KMS-11 (cell line): Measurements from ENCODE around the gene NES.

Experiments
- H2AFZ ChIP-seq: fragments of 200-600 bp; sonication (generic); 2 replicates; pipeline ENCODE4 v1.6.1; 2016; ENCODE audit warnings: antibody characterized with exemption, mixed run types, low read depth
- H3K27ac ChIP-seq: fragments of 200-600 bp; sonication (generic); 2 replicates; pipeline ENCODE4 v1.6.1; 2016; ENCODE audit warnings: mild to moderate bottlenecking, mixed run types
- H3K27me3 ChIP-seq: fragments of 200-600 bp; sonication (generic); 2 replicates; pipeline ENCODE4 v1.6.1; 2017; ENCODE audit warnings: mild to moderate bottlenecking, low read depth, mixed run types, moderate library complexity; ENCODE audit not compliant: insufficient read depth
- H3K36me3 ChIP-seq: fragments of 200-600 bp; sonication (generic); 2 replicates; pipeline ENCODE4 v1.6.1; 2017; ENCODE audit warnings: mild to moderate bottlenecking, mixed run types; ENCODE audit not compliant: insufficient read depth
- H3K4me1 ChIP-seq: fragments of 200-600 bp; sonication (generic); 2 replicates; pipeline ENCODE4 v1.6.1; 2016; ENCODE audit warnings: mild to moderate bottlenecking, low read depth, mixed run types; ENCODE audit not compliant: poor library complexity, severe bottlenecking
- H3K4me2 ChIP-seq: fragments of 200-600 bp; sonication (generic); 2 replicates; pipeline ENCODE4 v1.7.0; 2016; ENCODE audit warnings: mild to moderate bottlenecking, mixed run types
- H3K4me3 ChIP-seq: fragments of 200-600 bp; sonication (generic); IDR thresholded peaks from 2 replicates; pipeline ENCODE4 v1.6.1; 2017; ENCODE audit warnings: low read depth, low read length, mixed read lengths; ENCODE audit not compliant: insufficient read depth
- H3K79me2 ChIP-seq: fragments of 200-600 bp; sonication (generic); 2 replicates; pipeline ENCODE4 v1.6.1; 2016; ENCODE audit warnings: low read depth, mixed run types; ENCODE audit not compliant: insufficient read depth
- H3K9ac ChIP-seq: fragments of 200-600 bp; sonication (generic); 2 replicates; pipeline ENCODE4 v1.6.1; 2016; ENCODE audit warnings: mild to moderate bottlenecking, mixed run types
- H4K20me1 ChIP-seq: fragments of 200-600 bp; sonication (generic); 2 replicates; pipeline ENCODE4 v1.6.1; 2016; ENCODE audit warnings: mild to moderate bottlenecking, mixed run types; ENCODE audit not compliant: insufficient read depth
- TF ChIP-seq, protein P1 (sequence below): fragments of 200-600 bp; sonication (generic); conservative IDR thresholded peaks from 2 replicates; pipeline ENCODE4 v1.6.1; 2017; ENCODE audit warnings: low read depth, mild to moderate bottlenecking, antibody characterized with exemption, low read length, moderate library complexity, mixed read lengths

Gene NES

DNA sequence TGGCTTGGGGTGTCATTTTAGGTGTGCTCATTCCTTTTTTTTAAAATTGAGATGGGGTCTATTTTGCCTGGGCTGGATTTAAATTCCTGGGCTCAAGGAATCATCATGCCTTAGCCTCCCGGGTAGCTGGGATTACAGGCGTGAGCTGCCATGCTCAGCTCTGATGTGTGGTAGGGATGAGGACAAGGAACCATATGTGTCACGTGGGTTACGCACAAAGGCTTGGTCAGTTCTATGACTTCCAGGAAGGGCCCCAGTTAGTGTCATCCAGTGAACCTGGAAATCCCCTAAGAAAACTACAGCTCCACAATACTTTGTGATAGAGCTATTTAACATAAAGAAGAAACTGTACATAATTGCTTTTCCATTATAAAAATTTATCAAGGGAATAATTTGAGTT lies 44.3 kb upstream of the NES start:
- peaks cover 34% of the 10 kb centered on the region; the same call in 1 of the 2 replicates for H3K36me3 ChIP-seq
- no peaks in the 10 kb centered on the region for H3K27me3 ChIP-seq
- peaks cover 20% of the 10 kb centered on the region for H4K20me1 ChIP-seq
- no peak overlapping the region for H3K4me3 ChIP-seq
- no peak overlapping the region for H3K9ac ChIP-seq
- H3K27ac ChIP-seq, result no peak overlapping the region
- H3K4me1 ChIP-seq, result peaks cover 37% of the 10 kb centered on the region
- no peak overlapping the region for H3K4me2 ChIP-seq
- no peak overlapping the region for H2AFZ ChIP-seq
- peaks cover 40% of the 10 kb centered on the region for H3K79me2 ChIP-seq
- TF ChIP-seq, protein P1, sequence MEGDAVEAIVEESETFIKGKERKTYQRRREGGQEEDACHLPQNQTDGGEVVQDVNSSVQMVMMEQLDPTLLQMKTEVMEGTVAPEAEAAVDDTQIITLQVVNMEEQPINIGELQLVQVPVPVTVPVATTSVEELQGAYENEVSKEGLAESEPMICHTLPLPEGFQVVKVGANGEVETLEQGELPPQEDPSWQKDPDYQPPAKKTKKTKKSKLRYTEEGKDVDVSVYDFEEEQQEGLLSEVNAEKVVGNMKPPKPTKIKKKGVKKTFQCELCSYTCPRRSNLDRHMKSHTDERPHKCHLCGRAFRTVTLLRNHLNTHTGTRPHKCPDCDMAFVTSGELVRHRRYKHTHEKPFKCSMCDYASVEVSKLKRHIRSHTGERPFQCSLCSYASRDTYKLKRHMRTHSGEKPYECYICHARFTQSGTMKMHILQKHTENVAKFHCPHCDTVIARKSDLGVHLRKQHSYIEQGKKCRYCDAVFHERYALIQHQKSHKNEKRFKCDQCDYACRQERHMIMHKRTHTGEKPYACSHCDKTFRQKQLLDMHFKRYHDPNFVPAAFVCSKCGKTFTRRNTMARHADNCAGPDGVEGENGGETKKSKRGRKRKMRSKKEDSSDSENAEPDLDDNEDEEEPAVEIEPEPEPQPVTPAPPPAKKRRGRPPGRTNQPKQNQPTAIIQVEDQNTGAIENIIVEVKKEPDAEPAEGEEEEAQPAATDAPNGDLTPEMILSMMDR, result no peak

DNA sequence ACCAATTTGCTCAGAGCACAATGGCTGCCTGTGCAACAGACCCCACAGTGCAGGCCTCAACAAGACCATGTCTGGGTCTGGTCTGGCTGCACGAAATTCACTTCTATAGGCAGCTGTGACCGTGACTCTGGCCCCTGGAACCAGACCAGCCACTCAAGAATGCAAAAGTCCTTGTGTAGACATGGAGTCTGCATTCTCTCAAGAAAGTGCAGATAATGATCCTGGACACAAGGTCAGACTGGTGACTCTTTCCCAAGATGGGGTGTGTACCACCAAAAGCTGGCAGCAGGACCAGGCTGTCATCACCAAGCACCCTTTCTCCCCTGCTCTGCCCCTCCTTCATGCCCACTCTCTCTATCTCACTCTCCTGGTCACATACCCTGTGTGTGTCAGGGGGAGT lies 43.9 kb upstream of the NES start:
- H4K20me1 ChIP-seq, result peaks cover 20% of the 10 kb centered on the region
- no peak overlapping the region for H3K27ac ChIP-seq
- H3K4me1 ChIP-seq, result peaks cover 33% of the 10 kb centered on the region
- peaks cover 34% of the 10 kb centered on the region; the same call in 1 of the 2 replicates for H3K36me3 ChIP-seq
- no peak overlapping the region for H3K4me2 ChIP-seq
- TF ChIP-seq, protein P1, result no peak
- no peaks in the 10 kb centered on the region for H3K27me3 ChIP-seq
- no peak overlapping the region for H3K4me3 ChIP-seq
- H3K79me2 ChIP-seq, result peaks cover 36% of the 10 kb centered on the region
- H2AFZ ChIP-seq, result no peak overlapping the region
- H3K9ac ChIP-seq, result no peak overlapping the region

DNA sequence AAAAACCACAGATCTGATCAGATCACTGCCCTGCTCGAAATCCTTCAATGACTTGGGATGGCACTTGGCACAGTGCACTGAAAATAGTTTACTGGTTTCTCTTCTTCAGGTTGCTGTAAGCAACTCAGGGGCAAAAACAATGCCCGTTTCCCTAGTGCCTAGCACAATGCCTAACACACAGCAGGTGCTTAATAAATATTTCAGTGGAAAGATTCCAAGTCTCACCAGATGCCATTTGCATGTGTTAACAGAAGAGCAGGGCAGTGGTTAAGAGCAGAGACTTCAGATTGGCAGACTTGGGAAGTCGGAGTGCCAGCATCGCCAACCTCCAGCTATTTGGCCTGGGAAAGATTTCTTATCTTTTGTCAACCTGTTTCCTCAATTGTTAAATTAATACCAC lies 40.1 kb upstream of the NES start:
- Histone ChIP-seq H3K9ac (no peak overlapping the region), H3K4me3 (no peak overlapping the region), H3K27ac (no peak overlapping the region), H4K20me1 (no peaks in the 10 kb centered on the region), H3K27me3 (peaks cover 6% of the 10 kb centered on the region; the same call in 1 of the 2 replicates), H3K36me3 (peaks cover 15% of the 10 kb centered on the region; the same call in 1 of the 2 replicates), H2AFZ (no peak overlapping the region), H3K4me1 (peaks cover 10% of the 10 kb centered on the region), H3K4me2 (no peak overlapping the region), H3K79me2 (no peaks in the 10 kb centered on the region)
- TF ChIP-seq, protein P1, result no peak

DNA sequence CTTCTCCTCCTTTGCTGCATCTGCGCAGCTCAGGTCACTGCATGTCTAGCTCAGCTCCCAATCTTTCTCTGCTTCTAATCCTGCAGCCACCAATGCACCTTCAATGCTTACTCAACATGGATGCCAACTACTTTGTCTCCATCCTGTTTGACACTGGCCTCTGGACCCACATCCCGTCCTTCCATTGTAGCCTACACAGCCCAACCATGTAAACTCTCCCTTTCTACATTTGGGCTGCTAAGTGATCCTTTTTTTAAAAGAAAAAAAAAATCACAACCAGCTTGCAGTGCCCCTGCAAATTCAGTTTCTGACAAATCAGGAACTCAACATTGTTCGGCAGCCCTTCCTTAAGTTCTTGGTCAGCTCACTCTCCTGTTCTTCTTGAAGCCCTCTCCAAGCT lies 37.6 kb upstream of the NES start:
- H3K79me2 ChIP-seq, result no peaks in the 10 kb centered on the region
- no peak overlapping the region for H3K4me3 ChIP-seq
- H3K4me1 ChIP-seq, result no peaks in the 10 kb centered on the region
- no peaks in the 10 kb centered on the region for H3K36me3 ChIP-seq
- H3K27ac ChIP-seq, result no peak overlapping the region
- no peak overlapping the region for H3K9ac ChIP-seq
- H2AFZ ChIP-seq, result no peak overlapping the region
- H4K20me1 ChIP-seq, result no peaks in the 10 kb centered on the region
- TF ChIP-seq, protein P1, result no peak
- no peak overlapping the region for H3K4me2 ChIP-seq
- peaks cover 17% of the 10 kb centered on the region; the same call in 1 of the 2 replicates for H3K27me3 ChIP-seq
